ENCODE measurements around the gene DUOXA1.
"Not testable (repeated sequence)": the region's sequence is repeated elsewhere in the genome, so short reads cannot be mapped to it uniquely, and the experiment has no call there.

Gene DUOXA1

GRCh38 chr15:45111390-45112142 lies 18.1 kb downstream of the DUOXA1 start:
- Histone ChIP-seq H3K4me3 (ENCODE audit: low read length) (no peak overlapping the region), H2AFZ (ENCODE audit: low read depth, low read length) (no peak overlapping the region), H3K9me3 (ENCODE audit: low read length) (peaks cover 3% of the 10 kb centered on the region), H3K27me3 (ENCODE audit: insufficient read depth, low read length) (peaks cover 84% of the 10 kb centered on the region), H3K4me1 (ENCODE audit: insufficient read depth, low read length) (peaks cover 4% of the 10 kb centered on the region), H3K36me3 (ENCODE audit: insufficient read depth, low read length) (no peaks in the 10 kb centered on the region)

DNA sequence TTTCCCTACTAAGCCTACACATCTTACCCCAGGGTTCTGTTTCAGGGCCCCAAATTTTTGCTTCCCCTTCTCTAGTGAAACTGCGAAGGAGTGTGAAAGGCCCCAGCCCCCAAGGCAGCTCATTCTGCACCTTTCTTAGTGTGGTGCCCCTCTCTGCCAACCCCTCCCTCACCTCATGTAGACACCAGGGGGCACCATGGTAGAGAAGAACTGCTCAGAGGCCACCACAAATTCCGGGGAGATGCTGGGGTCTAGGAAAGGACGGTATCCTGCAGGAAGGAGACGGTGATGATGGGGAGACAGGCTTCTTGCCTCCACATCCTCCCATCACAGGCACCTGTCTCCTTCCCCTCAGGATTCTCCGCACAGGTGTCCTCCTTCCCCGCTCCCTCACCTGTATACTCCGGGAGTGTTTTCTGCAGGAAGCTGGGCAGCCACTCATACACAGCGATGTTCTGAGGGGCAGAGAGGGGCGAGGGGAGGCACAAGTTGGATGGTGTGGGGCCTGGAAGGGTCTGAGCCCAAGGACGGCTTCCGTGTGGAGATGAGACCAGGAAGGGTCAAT lies 19.3 kb downstream of the DUOXA1 start:
- H3K36me3 ChIP-seq (ENCODE audit: insufficient read depth, low read length) = no peaks in the 10 kb centered on the region
- no peak overlapping the region for H3K4me3 ChIP-seq (ENCODE audit: low read length)
- peaks cover 4% of the 10 kb centered on the region for H3K4me1 ChIP-seq (ENCODE audit: insufficient read depth, low read length)
- H3K27me3 ChIP-seq (ENCODE audit: insufficient read depth, low read length) = peaks cover 84% of the 10 kb centered on the region
- H3K9me3 ChIP-seq (ENCODE audit: low read length) = peaks cover 5% of the 10 kb centered on the region
- H2AFZ ChIP-seq (ENCODE audit: low read depth, low read length) = no peak overlapping the region

- Histone ChIP-seq H3K9me3 (ENCODE audit: low read length) (peaks cover 5% of the 10 kb centered on the region), H3K4me1 (ENCODE audit: insufficient read depth, low read length) (peaks cover 4% of the 10 kb centered on the region), H3K27me3 (ENCODE audit: insufficient read depth, low read length) (peaks cover 72% of the 10 kb centered on the region), H3K36me3 (ENCODE audit: insufficient read depth, low read length) (no peaks in the 10 kb centered on the region), H2AFZ (ENCODE audit: low read depth, low read length) (no peak overlapping the region), H3K4me3 (ENCODE audit: low read length) (no peak overlapping the region)
Measured at GRCh38 chr15:45107941-45108630, 21.6 kb downstream of the DUOXA1 start.

GRCh38 chr15:45106002-45106790 lies 23.5 kb downstream of the DUOXA1 start:
- Histone ChIP-seq H3K27me3 (ENCODE audit: insufficient read depth, low read length) (peaks cover 59% of the 10 kb centered on the region), H3K4me3 (ENCODE audit: low read length) (no peak overlapping the region), H3K36me3 (ENCODE audit: insufficient read depth, low read length) (no peaks in the 10 kb centered on the region), H3K4me1 (ENCODE audit: insufficient read depth, low read length) (peaks cover 4% of the 10 kb centered on the region), H3K9me3 (ENCODE audit: low read length) (peaks cover 5% of the 10 kb centered on the region), H2AFZ (ENCODE audit: low read depth, low read length) (no peak overlapping the region)

DNA sequence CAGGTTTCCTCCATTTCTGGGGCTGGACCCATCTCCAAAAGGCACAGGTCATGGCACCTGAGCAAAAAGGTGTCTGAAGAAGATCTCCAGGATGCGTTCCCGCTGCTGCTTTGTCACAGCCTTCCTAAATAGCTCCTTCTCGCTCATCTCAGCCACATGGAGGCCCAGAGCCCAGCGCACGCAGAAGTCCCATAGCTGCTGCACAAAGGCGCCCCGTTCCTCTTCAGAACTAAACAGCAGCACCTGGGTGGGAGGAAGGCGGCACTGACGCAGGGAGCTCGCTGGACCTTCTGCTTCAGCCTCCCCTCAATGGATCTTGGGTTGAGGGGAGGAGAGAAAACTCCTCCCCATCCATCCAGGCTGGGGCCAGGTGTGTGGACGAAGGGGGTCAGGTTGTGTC lies 24.1 kb downstream of the DUOXA1 start:
- no peaks in the 10 kb centered on the region for H3K36me3 ChIP-seq (ENCODE audit: insufficient read depth, low read length)
- no peak overlapping the region for H2AFZ ChIP-seq (ENCODE audit: low read depth, low read length)
- H3K4me3 ChIP-seq (ENCODE audit: low read length) = no peak overlapping the region
- peaks cover 58% of the 10 kb centered on the region for H3K27me3 ChIP-seq (ENCODE audit: insufficient read depth, low read length)
- H3K4me1 ChIP-seq (ENCODE audit: insufficient read depth, low read length) = peaks cover 4% of the 10 kb centered on the region
- peaks cover 5% of the 10 kb centered on the region for H3K9me3 ChIP-seq (ENCODE audit: low read length)

- not testable (repeated sequence) for H2AFZ ChIP-seq (ENCODE audit: low read depth, low read length); H3K4me1 ChIP-seq (ENCODE audit: insufficient read depth, low read length)
- peaks cover 44% of the 10 kb centered on the region for H3K27me3 ChIP-seq (ENCODE audit: insufficient read depth, low read length)
Measured at GRCh38 chr15:45104170-45104569, 25.5 kb downstream of the DUOXA1 start.

GRCh38 chr15:45102226-45102625 lies 27.5 kb downstream of the DUOXA1 start:
- Histone ChIP-seq H3K36me3 (ENCODE audit: insufficient read depth, low read length) (no peaks in the 10 kb centered on the region), H2AFZ (ENCODE audit: low read depth, low read length) (no peak overlapping the region), H3K9me3 (ENCODE audit: low read length) (peaks cover 2% of the 10 kb centered on the region), H3K4me1 (ENCODE audit: insufficient read depth, low read length) (peaks cover 4% of the 10 kb centered on the region), H3K27me3 (ENCODE audit: insufficient read depth, low read length) (peaks cover 34% of the 10 kb centered on the region), H3K4me3 (ENCODE audit: low read length) (no peak overlapping the region)

More at GRCh38 chr15:45104170-45104569, 25.5 kb downstream of the DUOXA1 start:
- not testable (repeated sequence) for H3K36me3 ChIP-seq (ENCODE audit: insufficient read depth, low read length); H3K4me3 ChIP-seq (ENCODE audit: low read length); H3K9me3 ChIP-seq (ENCODE audit: low read length)

DNA sequence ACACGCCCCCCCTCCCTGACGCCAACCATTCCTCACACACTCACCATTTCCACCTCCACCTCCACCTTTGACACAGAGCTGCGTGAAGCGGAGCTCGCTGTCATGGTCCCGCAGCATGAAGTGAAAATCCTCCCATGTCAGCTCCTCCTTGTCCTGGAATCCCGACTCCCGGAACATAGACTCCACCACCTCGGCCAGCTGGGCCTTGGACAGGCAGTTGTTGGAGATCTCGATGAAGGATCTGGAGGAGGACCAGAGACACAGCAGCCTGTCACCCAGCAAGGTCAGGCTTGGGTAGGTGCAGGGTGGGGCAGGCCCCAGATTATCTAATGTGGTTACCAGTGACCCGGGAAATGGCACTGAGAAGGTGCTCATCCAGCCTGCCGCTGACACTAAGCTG lies 27.9 kb downstream of the DUOXA1 start:
- H3K4me3 ChIP-seq (ENCODE audit: low read length) = no peak overlapping the region
- H2AFZ ChIP-seq (ENCODE audit: low read depth, low read length) = no peak overlapping the region
- peaks cover 2% of the 10 kb centered on the region for H3K9me3 ChIP-seq (ENCODE audit: low read length)
- H3K36me3 ChIP-seq (ENCODE audit: insufficient read depth, low read length) = no peaks in the 10 kb centered on the region
- peaks cover 4% of the 10 kb centered on the region for H3K4me1 ChIP-seq (ENCODE audit: insufficient read depth, low read length)
- H3K27me3 ChIP-seq (ENCODE audit: insufficient read depth, low read length) = peaks cover 29% of the 10 kb centered on the region

GRCh38 chr15:45100884-45101625 lies 28.6 kb downstream of the DUOXA1 start:
- H3K27me3 ChIP-seq (ENCODE audit: insufficient read depth, low read length) = peaks cover 22% of the 10 kb centered on the region
- H3K36me3 ChIP-seq (ENCODE audit: insufficient read depth, low read length) = no peaks in the 10 kb centered on the region
- peaks cover 2% of the 10 kb centered on the region for H3K9me3 ChIP-seq (ENCODE audit: low read length)
- no peak overlapping the region for H3K4me3 ChIP-seq (ENCODE audit: low read length)
- no peak overlapping the region for H2AFZ ChIP-seq (ENCODE audit: low read depth, low read length)
- peaks cover 4% of the 10 kb centered on the region for H3K4me1 ChIP-seq (ENCODE audit: insufficient read depth, low read length)

DNA sequence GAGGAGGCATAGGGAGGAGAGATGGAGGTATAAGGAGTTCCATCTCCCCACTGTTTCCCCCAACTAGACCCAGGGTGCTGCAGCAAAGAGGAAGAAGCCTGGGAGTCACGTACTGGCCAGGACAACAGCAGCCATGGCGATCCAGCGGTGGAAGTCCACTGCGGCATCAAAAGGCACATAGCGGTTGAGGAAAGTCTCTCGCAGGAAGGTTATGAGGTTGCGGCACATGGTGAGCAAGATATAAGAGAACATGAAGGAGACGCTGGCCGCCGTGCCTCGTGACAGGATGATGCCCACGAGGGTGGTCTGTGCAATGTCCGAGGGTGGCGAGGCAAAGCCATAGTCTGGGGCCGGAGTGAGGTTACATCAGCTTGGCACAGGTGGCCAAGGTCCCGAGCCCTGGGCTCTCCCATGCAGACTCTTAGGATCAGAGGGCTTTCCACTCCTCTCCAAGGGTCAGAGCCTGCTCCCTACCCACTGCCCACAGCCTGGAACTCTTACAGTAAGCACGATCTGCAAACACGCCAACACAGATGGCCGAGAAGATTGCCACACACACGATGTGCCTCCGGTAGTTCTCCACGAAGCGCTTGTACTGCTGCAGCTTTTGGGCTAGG lies 30.0 kb downstream of the DUOXA1 start:
- H3K27me3 ChIP-seq (ENCODE audit: insufficient read depth, low read length) = peaks cover 22% of the 10 kb centered on the region
- peaks cover 4% of the 10 kb centered on the region for H3K4me1 ChIP-seq (ENCODE audit: insufficient read depth, low read length)
- H3K36me3 ChIP-seq (ENCODE audit: insufficient read depth, low read length) = no peaks in the 10 kb centered on the region
- no peaks in the 10 kb centered on the region for H3K9me3 ChIP-seq (ENCODE audit: low read length)
- no peak overlapping the region for H3K4me3 ChIP-seq (ENCODE audit: low read length)
- H2AFZ ChIP-seq (ENCODE audit: low read depth, low read length) = no peak overlapping the region

DNA sequence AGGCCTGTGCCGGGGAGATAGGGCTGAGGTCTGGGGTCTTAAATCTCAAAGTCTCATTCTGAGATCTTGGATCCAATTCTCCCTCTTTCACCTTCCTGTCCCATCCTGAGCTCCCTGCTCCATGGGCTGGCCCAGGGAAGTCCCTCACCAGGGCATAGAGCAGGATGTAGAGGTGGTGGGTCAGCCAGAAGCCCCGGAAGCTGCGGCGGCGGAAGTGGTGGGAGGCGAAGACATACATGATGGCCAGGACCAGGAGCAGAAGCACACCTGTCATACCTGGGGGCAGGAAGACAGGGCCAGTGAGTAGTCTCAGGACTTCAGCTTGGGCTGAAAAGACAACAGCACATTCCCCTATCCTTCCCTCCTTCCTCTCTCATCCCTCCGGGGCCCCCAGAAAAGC lies 32.2 kb downstream of the DUOXA1 start:
- H3K27me3 ChIP-seq (ENCODE audit: insufficient read depth, low read length) = peaks cover 23% of the 10 kb centered on the region

DNA sequence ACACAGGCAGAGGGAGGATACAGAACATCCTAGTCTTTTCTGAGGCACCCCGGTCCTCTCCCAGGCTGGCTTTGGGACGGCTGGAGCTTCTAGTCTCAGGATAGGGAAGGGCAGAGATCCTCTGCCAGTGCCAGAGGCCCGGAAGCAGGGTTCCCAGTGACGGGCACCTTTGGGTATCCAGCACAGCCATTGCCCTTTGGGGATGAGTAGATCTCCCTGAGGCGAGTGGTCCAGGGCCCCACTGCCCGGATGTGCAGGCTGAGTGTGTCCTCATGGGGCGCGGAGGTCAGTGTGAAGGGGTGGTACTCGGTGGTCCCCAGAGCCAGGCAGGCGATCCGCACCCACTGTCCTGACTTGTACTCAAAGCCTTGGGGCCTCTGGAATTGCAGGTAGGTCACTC lies 34.0 kb downstream of the DUOXA1 start:
- no peak overlapping the region for H3K4me3 ChIP-seq (ENCODE audit: low read length)
- no peak overlapping the region for H2AFZ ChIP-seq (ENCODE audit: low read depth, low read length)
- no peaks in the 10 kb centered on the region for H3K36me3 ChIP-seq (ENCODE audit: insufficient read depth, low read length)
- H3K27me3 ChIP-seq (ENCODE audit: insufficient read depth, low read length) = peaks cover 23% of the 10 kb centered on the region
- H3K9me3 ChIP-seq (ENCODE audit: low read length) = no peaks in the 10 kb centered on the region
- no peaks in the 10 kb centered on the region for H3K4me1 ChIP-seq (ENCODE audit: insufficient read depth, low read length)

More for the DNA sequence above, 32.2 kb downstream of the DUOXA1 start:
- H2AFZ ChIP-seq (ENCODE audit: low read depth, low read length) = no peak overlapping the region
- H3K9me3 ChIP-seq (ENCODE audit: low read length) = no peaks in the 10 kb centered on the region
- H3K36me3 ChIP-seq (ENCODE audit: insufficient read depth, low read length) = no peaks in the 10 kb centered on the region
- no peak overlapping the region for H3K4me3 ChIP-seq (ENCODE audit: low read length)
- H3K4me1 ChIP-seq (ENCODE audit: insufficient read depth, low read length) = no peaks in the 10 kb centered on the region
